Raji (cell line): ENCODE results near the gene TAX1BP1.

Source experiments
- POLR2A ChIP-seq: IDR thresholded peaks from 2 replicates; pipeline ENCODE4 v1.6.1; 2011; ENCODE audit warnings: low read depth, low read length, control low read depth; ENCODE audit not compliant: insufficient read depth

The TAX1BP1 gene

DNA sequence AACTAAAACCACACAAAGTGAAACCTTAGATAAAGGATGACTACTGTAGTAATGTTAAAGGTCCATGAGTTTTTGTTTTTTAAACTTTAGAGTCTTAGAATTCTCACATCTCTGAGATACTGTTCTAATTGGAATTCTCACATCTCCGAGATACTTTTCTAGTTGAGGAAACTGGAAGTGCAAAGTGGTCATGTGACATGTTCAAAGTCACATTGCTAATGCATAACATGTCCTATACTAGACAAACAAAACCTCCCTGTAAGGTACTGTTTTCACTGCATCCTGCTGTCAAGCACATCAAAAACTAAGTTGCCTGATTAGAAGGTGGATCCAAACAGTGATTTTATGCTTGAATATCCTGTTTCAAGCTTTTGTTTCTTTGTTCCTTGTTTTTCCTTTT lies 13.9 kb downstream of the TAX1BP1 start:
- TF ChIP-seq POLR2A = no peak

DNA sequence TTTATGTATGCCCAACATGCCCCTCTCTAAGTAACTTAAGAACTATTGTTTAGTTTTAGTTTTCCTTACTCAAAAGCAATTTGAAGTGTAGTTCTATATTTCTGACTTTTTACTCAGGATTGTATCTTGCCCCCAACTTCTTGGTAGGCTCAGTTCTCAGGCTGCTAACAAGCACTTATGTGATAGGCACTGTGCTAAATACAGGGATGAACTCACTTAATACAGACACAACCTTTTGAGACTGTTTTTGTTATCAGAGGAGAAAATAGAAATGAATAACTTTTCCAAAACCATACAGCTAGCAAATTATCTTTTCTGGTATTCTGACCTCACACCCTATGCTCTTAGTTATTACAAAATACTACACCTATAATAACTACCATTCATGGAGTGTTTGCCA lies 16.3 kb downstream of the TAX1BP1 start:
- TF ChIP-seq POLR2A = no peak

DNA sequence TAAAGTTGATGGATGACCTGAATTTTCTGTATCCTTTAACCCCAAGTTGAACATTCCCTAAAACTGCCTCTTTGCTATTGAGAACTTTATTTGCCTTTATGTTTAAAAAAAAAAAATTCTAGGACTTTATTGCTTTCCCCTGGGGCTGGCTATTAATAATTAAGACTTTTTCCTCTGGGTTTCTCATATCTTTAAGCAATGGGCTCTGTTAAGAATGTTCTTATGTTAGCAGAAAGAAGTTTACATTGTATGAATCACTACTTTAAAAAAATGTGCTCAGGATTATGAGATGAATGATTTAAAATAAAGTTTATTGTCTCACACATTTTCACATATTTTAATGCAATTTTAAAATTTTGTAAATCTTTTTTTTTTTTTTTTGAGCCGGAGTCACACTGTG lies 19.5 kb downstream of the TAX1BP1 start:
- no peak for TF ChIP-seq POLR2A

DNA sequence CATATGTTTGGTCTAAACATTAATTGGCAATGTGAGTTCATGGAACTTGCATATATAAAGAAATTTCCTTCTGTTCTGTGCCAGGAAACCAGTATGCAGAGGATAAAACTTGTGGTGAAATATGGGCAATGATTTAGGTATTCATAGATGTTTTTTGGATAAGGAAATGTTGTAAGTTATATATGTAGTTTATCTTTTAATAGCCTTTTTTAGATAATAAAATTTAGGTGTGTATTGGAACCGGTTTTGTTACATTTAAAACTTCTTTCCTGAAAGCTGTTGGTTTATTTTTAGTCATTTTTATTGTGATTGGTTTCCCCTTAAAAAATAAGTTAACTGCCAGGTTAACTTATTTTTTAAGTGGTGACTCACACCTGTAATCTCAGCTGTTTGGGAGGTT lies 22.1 kb downstream of the TAX1BP1 start:
- no peak for TF ChIP-seq POLR2A

DNA sequence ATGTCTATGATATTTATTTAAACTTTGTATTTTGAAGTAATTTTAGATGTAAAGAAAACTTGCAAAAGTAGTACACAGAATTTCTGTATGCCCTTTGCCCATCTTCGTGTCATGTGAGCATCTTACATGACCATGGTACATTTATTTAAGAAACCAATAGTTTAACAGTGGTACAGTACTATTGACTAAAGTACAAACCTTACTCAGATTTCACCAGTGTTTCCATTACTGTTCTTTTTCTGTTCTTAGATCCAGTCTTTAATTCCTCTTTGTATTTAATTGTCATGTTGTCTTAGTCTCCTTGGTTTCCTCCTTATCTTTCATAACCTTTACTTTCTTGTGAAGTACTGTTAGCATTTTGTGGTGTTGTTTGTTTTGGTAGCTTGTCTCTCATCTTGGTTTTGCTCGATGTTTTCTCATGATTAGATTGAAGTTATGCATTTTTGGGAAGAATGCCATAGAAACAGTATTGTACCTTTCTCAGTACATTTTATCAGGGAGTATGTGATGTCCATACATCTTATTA lies 24.1 kb downstream of the TAX1BP1 start:
- TF ChIP-seq POLR2A = no peak

DNA sequence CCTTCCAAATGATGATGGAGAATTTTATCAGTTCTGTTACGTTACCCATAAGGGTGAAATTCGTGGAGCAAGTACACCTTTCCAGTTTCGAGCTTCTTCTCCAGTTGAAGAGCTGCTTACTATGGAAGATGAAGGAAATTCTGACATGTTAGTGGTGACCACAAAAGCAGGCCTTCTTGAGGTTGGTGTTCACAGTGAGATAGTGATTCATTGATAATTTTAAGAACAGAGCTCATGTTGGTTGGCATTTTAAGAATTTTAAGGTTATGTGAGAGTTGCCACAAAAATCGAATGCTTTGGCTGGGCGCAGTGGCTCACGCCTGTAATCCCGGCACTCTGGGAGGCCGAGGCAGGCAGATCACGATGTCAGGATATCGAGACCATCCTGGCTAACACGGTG lies 25.9 kb downstream of the TAX1BP1 start:
- TF ChIP-seq POLR2A = no peak

DNA sequence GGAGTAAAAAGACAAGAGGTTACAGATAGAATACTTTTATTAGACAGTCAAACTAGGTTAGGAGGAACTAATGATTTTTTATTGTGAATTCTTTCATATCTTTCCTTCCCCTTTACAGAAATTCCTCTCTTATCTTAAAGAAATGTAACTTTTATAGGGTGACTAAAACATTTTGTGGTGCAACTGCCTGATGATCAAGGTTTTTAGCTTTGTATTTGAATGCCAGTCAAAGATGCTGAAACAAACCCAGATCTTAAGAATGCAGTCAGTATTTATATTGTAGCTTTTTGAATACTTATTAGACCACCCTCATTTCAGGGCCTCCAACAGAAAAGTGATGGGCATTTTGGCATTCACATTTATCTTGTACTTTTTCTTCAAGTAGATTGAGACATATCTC lies 27.4 kb downstream of the TAX1BP1 start:
- TF ChIP-seq POLR2A = no peak

DNA sequence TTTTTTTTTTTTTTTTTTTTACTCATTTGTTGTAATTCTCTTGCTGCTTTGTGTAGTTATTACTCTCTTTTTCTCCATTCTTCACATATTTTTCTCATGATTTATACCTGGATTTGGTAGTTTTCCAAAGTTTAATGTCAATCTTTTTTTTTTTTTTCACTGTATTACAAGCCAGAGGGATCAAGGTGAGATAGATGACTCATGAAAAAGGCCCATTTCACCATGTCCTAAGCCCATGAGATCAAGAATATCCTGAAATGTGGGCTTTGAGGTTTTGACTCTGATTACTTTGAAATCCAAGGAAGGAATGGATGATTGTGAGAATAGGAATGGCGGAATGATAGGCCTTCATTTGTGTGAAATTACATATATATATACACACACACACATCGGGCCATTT lies 31.1 kb downstream of the TAX1BP1 start:
- no peak for TF ChIP-seq POLR2A

DNA sequence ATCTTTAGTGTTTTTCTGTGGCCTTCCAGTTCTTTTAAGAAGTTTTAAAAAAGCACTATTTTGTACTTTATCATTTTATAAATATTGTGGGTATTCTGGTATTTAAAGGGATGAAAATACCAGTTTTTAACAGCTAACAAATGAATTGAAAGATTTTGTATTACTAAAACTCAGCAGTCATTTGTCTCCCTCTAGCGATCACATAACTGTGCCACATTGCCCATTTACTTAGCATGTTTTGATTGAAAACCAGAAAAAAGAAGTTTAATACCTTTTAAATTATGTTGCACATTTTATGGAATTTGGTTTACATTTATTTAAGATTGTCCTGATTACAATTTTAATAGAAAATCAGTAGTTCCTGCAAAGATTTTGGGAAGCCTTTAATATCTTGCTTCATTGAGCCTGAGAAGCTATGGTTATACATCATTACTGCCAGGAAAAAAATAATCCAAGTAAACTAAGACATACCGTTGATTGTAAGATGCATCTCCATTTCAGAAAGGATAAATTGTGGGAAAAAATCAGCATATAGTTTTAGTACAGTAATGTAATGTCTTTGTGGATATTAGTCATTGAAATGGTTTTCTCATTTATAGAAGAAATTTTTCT lies 34.9 kb downstream of the TAX1BP1 start:
- TF ChIP-seq POLR2A = no peak

DNA sequence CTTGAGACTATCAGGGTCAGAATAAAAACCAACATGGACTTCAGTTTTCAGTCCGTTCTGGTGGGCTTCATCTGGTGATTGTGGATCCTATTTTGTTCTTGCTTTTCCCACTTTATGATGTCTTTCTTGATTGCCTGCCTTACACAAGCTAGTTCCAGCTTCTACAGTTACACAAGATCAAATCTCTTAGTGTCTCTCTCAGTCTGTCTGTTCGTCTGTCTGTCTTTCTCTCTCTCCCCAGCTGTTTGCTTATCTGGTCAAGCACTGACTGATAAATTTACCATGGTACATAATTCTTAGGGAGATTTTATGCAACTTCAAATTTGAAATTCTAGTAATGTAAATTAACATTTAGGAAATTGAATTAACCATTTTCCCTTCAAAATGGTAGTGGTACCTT lies 35.8 kb downstream of the TAX1BP1 start:
- TF ChIP-seq POLR2A = no peak

DNA sequence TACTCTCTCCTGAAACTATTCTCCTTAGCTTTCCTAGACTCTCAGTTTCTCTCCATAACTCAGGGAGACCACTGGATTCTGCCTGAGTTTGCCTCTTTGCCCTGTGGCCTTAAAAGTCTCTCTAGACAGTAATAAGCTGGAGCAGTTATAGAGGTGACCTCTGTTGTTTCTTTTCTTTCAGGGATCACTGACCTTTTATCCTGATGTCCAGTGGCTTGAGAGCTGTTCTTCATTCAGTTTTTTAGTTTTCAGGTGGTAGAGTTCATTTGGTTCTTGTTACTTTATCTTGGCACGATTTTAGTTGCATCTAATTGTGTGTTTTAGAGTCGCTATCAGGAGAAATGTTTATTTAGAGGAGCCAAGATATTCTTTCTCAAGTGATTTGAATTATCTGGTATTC lies 37.7 kb downstream of the TAX1BP1 start:
- TF ChIP-seq POLR2A = no peak

DNA sequence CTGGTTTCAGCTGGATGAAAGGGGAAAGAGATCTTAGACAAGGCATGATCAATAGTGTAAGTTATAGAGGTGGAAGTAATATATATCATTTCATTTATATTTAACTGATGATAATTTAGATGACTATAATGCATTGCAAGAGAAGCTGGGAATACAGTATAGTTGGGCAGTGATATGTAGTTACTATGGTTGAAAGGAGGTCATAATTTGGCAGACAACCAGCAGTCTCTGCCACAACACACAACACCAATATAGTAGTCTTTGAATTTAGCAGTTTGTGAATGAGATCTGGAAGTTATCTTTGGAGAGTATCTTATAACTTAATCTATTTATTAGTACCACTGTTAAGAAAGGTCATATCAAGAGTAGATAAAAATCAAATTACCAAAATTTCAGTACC lies 39.9 kb downstream of the TAX1BP1 start:
- TF ChIP-seq POLR2A = no peak

DNA sequence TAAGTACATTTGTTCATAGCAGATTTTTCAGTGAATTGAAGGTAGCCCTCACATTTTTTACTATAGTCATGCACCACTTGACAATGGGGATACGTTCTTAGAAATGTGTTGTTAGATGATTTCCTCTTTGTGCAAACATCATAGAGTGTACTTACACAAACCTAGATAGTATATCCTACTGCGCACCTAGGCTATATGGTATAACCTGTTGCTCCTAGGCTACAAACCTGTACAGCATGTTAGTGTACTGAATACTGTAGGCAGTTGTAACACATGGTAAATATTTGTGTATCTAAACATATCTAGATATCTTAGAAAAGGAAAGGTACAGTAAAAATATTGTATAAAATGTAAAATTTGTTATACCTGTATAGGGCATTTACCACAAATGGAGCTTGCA lies 41.2 kb downstream of the TAX1BP1 start:
- TF ChIP-seq POLR2A = no peak

DNA sequence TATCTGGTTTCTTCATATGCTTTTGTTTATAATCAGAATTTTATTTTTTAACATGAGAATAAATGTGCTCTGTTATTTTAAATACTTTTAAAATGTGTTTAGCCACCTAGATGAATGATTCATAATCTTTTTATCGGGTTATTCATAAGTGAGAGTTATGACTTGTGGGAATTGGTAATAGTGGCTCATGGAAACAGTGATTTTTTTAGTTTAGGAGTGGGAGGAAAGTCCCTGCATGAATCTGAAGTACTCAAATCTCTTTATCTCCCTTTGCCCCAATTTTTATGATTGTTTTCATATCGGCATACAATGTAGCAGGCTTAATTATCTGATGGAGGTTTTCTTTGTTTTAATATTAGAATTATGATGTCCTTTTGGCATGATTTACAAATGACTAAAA lies 42.9 kb downstream of the TAX1BP1 start:
- TF ChIP-seq POLR2A = no peak

DNA sequence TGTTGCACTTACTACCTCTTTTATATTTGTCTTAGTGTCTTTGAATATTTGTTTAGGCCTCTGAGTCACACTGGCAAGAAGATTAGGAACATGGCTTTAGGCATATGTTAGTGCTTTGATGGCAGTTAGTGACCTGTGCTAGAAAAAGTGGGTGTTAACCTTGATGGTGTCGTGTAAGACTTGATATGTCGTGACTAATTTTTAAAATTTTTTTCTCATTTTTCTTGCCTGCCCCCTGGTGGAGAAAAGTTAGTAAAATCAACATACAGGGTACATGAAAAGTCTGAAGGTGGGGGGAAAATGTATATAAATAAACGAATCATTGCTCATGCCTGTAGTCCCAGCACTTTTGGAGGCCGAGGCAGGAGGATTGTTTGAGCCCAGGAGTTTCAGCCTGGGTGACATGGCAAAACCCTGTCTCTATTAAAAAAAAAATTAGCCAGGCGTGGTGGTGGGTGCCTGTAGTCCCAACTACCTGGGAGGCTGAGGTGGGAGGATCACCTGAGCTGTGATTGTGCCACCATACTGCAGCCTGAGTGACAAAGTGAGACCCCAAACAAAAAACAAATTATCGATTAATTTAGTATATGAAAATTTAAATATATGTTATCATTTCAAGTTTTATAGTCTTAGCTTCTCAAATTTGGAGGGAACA lies 44.6 kb downstream of the TAX1BP1 start:
- TF ChIP-seq POLR2A = no peak

DNA sequence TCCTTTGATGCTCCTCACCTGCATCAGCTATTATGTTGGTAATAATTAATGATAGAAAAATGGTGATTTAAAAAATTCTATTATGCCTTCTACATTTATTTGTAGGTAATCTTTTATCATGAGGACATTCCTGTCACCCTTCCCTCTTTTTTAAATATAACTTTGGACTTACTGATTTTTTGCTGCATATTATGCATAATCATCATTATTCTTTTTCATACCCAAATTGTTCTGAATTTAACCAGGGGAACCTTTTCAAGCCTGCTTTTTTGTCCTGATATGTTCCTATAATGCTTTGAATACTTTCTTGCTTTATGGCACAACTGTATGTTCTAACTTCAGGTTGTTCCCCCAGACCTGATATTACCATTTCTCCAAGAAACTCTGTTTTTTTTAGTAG lies 48.5 kb downstream of the TAX1BP1 start:
- no peak for TF ChIP-seq POLR2A

DNA sequence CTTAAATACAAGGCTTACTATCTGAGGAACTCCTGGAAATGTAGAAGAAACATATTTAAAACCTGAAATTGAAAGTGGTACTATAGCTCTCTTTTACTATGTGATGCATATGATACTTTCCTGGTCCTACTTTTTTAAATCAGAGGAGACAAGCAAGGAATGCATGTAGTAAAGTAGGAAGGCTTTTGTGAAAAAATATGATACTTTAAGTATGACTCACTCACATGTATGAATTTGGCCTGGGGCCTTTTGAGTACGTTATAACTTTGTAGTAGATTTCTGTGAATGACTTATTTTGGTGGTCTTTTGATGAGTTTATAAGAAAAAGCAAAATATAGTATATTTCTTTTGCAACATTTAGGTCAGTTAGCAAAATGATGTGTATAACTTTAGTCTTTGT lies 53.8 kb downstream of the TAX1BP1 start:
- no peak for TF ChIP-seq POLR2A
